Nephron progenitor cell (in vitro differentiated cells): ENCODE measurements around the gene CCDC160.

Experiments used
- DNase-seq: peaks from one replicate; pipeline ENCODE4 v3.0.0; 2021
- H3K27ac Mint-ChIP-seq: 2 replicates; pipeline ENCODE4 v1.8.0; 2021; ENCODE audit warnings: mild to moderate bottlenecking, moderate library complexity, mixed read lengths
- H3K27me3 Mint-ChIP-seq: 2 replicates; pipeline ENCODE4 v1.8.0; 2021; ENCODE audit warnings: mild to moderate bottlenecking, low read depth, mixed read lengths; ENCODE audit not compliant: poor library complexity
- H3K36me3 Mint-ChIP-seq: 2 replicates; pipeline ENCODE4 v1.8.0; 2021; ENCODE audit warnings: low read depth, mixed read lengths
- H3K4me1 Mint-ChIP-seq: 2 replicates; pipeline ENCODE4 v1.8.0; 2021; ENCODE audit warnings: mixed read lengths
- H3K4me3 Mint-ChIP-seq: 2 replicates; pipeline ENCODE4 v1.8.0; 2021; ENCODE audit warnings: mild to moderate bottlenecking, moderate library complexity, mixed read lengths
- H3K9me3 Mint-ChIP-seq: 2 replicates; pipeline ENCODE4 v1.8.0; 2021; ENCODE audit warnings: mild to moderate bottlenecking, moderate library complexity, mixed read lengths
- TF ChIP-seq, protein P1 (sequence below): fragments of 200-600 bp; sonication (generic); IDR thresholded peaks from 2 replicates; pipeline ENCODE4 v1.5.0; 2021; ENCODE audit warnings: antibody characterized with exemption

Gene CCDC160

DNA sequence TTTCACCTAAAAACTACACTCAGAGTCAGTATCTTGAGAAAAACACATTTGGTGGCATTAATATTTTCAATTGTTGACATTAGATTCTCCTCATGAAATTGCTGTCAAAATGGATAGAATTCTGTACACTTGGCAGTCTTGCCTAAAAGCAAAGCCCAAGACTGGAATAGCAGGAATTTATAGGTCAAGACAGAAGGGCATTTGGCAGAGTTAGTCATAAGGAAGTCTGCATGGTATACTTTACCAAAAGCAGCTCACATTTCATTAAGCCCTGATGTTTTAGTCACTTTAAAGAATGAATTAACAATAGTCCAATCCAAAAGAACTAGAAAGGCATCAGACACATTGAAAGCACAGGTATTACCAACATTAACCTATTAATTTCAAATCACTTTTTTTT, 7.1 kb downstream of the CCDC160 start:
- TF ChIP-seq, protein P1, sequence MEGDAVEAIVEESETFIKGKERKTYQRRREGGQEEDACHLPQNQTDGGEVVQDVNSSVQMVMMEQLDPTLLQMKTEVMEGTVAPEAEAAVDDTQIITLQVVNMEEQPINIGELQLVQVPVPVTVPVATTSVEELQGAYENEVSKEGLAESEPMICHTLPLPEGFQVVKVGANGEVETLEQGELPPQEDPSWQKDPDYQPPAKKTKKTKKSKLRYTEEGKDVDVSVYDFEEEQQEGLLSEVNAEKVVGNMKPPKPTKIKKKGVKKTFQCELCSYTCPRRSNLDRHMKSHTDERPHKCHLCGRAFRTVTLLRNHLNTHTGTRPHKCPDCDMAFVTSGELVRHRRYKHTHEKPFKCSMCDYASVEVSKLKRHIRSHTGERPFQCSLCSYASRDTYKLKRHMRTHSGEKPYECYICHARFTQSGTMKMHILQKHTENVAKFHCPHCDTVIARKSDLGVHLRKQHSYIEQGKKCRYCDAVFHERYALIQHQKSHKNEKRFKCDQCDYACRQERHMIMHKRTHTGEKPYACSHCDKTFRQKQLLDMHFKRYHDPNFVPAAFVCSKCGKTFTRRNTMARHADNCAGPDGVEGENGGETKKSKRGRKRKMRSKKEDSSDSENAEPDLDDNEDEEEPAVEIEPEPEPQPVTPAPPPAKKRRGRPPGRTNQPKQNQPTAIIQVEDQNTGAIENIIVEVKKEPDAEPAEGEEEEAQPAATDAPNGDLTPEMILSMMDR, result no peak
- peaks cover 4% of the 10 kb centered on the region for H3K9me3 Mint-ChIP-seq
- peaks cover 4% of the 10 kb centered on the region for H3K27me3 Mint-ChIP-seq
- DNase-seq, result no peak
- no peak overlapping the region for H3K27ac Mint-ChIP-seq
- H3K4me1 Mint-ChIP-seq, result peaks cover 26% of the 10 kb centered on the region
- H3K4me3 Mint-ChIP-seq, result no peak overlapping the region
- no peaks in the 10 kb centered on the region for H3K36me3 Mint-ChIP-seq

DNA sequence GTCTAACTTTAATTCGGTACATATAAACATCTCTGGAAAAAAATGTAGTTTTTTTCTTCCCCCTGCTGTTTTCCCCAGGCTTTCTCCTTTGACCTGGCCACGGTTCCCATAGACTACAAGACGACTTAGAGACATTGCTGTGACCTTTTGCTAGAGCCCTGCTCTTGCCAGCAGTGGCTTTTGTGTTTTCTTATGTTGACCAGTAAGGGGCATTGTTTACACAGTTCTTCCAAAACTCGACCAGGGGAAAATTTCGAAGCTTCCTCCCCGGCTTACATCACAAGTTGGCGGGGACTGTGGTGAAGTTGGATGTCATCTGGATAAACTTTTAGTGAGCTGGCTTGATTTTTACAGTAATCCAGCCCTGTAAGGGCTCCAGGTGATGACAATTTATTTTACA, 9.3 kb downstream of the CCDC160 start:
- Mint-ChIP-seq H3K27ac (peak overlapping the region; percentile 89), H3K4me3 (no peak overlapping the region), H3K4me1 (peaks cover 15% of the 10 kb centered on the region), H3K36me3 (no peaks in the 10 kb centered on the region), H3K27me3 (peaks cover 4% of the 10 kb centered on the region), H3K9me3 (peaks cover 8% of the 10 kb centered on the region)
- no peak for DNase-seq
- TF ChIP-seq, protein P1, result no peak

DNA sequence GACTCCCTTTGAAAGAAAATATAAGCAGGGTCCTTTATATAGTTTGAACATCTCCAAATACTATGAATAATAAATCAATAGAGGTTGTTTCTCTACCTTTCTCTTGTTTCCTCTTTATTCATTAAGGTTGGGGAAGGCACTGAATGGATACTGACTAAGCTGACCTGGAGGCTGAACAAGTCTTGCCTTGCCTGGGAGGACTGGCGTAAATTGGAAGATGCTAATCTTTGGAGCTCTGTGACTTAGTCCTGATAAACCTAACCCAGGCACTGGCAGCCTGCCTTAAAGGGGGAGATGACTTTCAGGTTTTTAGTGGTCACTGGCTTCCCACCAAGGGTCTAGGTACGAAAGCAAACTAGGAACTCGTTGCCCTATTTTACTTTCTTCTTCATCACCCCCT, 10.5 kb downstream of the CCDC160 start:
- TF ChIP-seq, protein P1, result no peak
- DNase-seq, result no peak
- no peaks in the 10 kb centered on the region for H3K36me3 Mint-ChIP-seq

DNA sequence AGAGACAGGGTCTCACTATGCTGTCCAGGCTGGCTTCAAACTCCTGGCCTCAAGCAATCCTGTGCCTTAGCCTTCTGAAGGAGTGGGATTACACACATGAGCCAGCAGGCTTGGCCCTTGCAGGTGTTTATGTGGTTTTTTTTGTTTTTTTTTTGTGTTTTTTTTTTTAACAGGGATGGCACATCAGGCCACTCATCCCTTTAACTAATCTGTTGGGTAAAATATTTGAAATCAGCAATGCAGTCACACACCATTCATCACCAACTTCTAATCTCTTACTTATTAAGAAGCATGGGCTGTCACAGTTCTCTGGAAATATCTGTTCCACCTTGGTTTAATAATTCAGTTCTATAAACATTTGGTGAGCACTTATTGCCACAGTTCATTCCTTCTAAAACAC, 12.3 kb downstream of the CCDC160 start:
- Mint-ChIP-seq H3K27ac (no peak overlapping the region), H3K4me1 (peaks cover 15% of the 10 kb centered on the region), H3K4me3 (no peak overlapping the region), H3K27me3 (peaks cover 8% of the 10 kb centered on the region), H3K36me3 (no peaks in the 10 kb centered on the region), H3K9me3 (peaks cover 12% of the 10 kb centered on the region)
- TF ChIP-seq, protein P1, result no peak
- DNase-seq, result no peak

More for the DNA sequence above, 10.5 kb downstream of the CCDC160 start:
- H3K4me1 Mint-ChIP-seq, result peaks cover 15% of the 10 kb centered on the region
- H3K27me3 Mint-ChIP-seq, result peaks cover 4% of the 10 kb centered on the region
- no peak overlapping the region for H3K4me3 Mint-ChIP-seq
- no peak overlapping the region for H3K27ac Mint-ChIP-seq
- H3K9me3 Mint-ChIP-seq, result peaks cover 8% of the 10 kb centered on the region

DNA sequence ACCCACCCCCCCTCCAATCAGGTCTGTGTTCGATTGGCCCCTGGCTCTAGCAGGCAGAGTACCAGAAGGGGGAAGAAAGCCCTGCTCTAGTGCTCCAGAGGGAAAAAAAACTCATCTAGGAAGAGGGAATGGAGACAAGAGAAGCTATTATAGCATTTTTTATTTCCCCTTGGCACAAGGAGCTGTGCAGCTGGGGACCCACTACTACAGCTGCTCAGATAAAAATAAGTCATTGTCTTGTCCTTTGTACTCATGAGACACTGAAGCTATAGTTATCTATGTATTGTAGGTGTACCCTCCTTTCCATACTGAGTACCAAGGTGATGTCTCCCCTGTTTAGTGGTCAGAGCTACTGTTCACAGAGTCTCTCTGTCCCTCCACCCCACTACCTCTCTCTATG, 14.3 kb downstream of the CCDC160 start:
- no peaks in the 10 kb centered on the region for H3K36me3 Mint-ChIP-seq
- TF ChIP-seq, protein P1, result no peak
- no peak overlapping the region for H3K4me3 Mint-ChIP-seq
- no peak overlapping the region for H3K27ac Mint-ChIP-seq
- peaks cover 12% of the 10 kb centered on the region for H3K4me1 Mint-ChIP-seq
- H3K27me3 Mint-ChIP-seq, result peaks cover 8% of the 10 kb centered on the region
- no peak for DNase-seq
- peaks cover 12% of the 10 kb centered on the region for H3K9me3 Mint-ChIP-seq

DNA sequence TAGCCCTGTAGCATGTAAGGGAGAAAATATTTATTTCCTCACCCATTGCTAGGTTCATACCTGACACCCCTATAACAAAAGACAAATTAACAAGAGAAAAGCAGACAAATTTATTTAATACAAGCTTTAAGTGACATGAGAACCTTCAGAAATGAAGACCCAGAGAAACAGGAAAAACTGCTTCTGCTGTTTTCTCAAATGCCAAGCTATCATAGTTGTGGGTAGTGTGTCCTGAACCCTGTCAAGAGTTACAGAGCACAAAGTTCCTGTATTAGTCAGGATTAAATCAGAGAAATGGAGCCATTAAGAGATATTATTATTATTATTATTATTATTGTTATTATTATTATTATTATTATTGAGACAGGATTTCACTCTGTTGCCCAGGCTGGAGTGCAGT, 17.5 kb downstream of the CCDC160 start:
- DNase-seq, result no peak
- no peak overlapping the region for H3K4me3 Mint-ChIP-seq
- H3K9me3 Mint-ChIP-seq, result peaks cover 10% of the 10 kb centered on the region
- TF ChIP-seq, protein P1, result no peak
- H3K27me3 Mint-ChIP-seq, result peaks cover 3% of the 10 kb centered on the region
- H3K27ac Mint-ChIP-seq, result no peak overlapping the region
- H3K4me1 Mint-ChIP-seq, result peaks cover 5% of the 10 kb centered on the region
- no peaks in the 10 kb centered on the region for H3K36me3 Mint-ChIP-seq
